HG02763 (cell line): ENCODE results near the gene MEX3C.

Experiments
- ATAC-seq: cut with Tn5 transposase; IDR thresholded peaks from one replicate; pipeline ENCODE4 v1.9.1; 2021; ENCODE audit warnings: mild to moderate bottlenecking, moderate library complexity; ENCODE audit not compliant: unreplicated experiment

MEX3C gene

GRCh38 chr18:51197661-51198424 is at the start of gene MEX3C:
Gene MEX3C, minus strand, starts transcription at chr18:51197681. Its CDS starts 361 bp downstream, at chr18:51197320.
- ATAC-seq, result peak; percentile 78

- no peak for ATAC-seq
These were observed 43.7 kb upstream of the MEX3C start for GRCh38 chr18:51241226-51241625.

DNA sequence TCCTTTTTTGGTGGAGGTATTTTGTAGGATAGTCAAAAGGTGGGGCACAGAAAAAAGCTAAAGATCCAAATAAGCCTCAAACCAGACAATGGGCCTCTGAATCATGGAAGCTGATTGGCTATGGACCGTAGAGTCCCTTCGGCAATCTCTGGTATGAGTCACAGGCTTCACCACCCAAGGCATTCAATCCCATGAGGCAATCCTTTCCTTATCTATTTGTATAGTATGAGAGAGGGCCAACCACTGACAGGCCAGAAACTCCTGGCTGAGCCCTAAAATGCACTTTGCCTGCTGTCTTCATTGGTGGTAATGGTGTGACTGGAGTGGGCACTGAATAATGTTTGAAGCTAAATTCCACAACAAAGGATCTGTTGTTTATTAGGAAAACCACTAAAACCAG is 38.7 kb upstream of the MEX3C start:
- ATAC-seq, result no peak

- peak; percentile 71 for ATAC-seq
These were observed 37.7 kb upstream of the MEX3C start for GRCh38 chr18:51235009-51235789.

GRCh38 chr18:51234117-51235008 is 36.9 kb upstream of the MEX3C start:
- ATAC-seq, result no peak

DNA sequence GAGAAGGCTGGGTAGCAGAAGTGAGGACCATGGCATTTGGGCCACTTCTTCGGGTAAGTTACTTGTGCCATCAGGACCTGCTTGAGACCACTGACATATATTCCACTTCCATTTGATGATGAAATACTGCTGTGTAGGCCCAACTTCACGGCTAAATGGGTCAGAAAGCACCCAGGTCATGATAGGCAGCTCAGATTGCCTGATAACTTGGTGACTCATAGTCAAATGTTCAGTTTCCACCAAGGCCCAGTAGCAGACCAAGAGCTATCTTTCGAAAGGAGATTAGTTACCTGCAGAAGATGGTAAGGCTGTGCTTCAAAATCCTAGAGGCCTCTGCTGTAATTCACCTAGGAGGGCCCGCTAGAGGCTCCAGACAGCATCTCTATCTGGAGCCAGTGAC is 31.8 kb upstream of the MEX3C start:
- ATAC-seq, result no peak

GRCh38 chr18:51227660-51228059 is 30.2 kb upstream of the MEX3C start:
- no peak for ATAC-seq

DNA sequence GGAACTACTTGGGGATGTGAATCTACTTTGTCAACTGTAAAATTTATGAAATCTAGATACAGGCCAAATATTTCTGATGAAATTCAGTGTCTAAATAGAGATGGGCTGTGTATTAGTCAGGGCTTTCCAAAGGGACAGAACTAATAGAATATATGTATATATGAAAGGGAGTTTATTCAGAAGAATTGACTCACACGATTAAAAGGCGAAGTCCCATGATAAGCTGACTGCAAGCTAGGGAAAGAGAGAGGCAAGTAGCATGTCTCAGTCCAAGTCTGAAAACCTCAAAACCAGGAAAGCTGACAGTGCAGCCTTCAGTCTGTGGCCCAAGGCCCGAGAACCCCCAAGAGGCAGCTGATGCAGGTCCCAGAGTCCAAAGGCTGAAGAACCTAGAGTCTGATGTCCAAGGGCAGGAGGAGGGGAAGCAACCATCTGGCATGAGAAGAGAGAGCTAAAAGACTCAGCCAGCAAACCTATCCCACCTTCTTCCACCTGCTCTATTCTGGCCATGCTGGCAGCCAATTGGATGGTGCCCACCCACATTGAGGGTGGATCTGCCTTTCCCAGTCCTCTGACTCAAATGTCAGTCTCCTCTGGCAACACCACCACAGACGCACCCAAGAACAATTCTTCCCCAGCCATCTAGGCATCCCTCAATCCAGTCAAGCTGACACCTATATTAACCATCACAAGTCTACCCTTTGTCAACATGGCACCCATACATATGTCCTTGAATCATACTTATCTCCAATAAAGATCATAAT is 29.3 kb upstream of the MEX3C start:
- ATAC-seq, result no peak

DNA sequence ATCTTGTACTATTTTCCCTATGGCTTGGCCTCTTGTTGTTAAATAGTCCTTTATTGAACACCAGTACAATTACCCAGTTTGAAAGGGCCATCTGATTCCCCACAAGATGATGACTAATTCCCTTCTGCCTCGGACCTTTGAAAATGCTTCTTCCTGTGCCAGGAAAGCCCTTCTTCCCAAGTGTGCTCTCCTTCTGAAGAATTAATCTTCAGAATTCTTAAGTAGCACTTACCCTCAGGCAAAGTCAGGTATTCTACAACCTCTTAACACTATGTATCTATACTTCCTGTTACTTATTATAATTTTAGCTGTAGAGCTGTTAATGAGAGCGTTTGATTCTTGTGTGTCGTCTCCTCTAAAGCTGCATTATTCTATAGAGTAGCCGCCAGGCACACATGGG is 28.6 kb upstream of the MEX3C start:
- no peak for ATAC-seq

DNA sequence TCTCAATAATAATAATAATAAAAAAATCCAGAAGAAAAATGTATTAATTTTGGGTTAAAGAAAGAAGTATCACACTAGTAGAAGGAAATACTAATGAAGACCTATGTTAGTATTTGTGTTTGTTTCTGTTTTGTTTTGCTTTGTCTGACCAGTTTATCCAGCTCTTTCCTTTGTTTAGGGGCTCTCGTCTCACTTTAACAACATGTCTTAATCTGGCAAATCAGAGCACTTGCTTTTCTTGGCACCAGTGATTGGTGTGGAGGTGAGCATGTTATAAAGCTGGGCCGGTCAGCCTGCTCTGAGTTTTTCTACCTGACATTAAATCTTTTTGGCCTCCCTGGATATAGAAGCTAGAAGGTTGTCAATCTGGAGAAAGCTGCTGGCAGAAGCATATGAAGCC is 15.1 kb upstream of the MEX3C start:
- no peak for ATAC-seq

- peak; percentile 86 for ATAC-seq
These were observed 14.1 kb upstream of the MEX3C start for GRCh38 chr18:51211552-51211951.

GRCh38 chr18:51196811-51197660 is 445 bp downstream of the MEX3C start:
- peak; percentile 9 for ATAC-seq

GRCh38 chr18:51196118-51196810 is 1.2 kb downstream of the MEX3C start:
- ATAC-seq, result peak; percentile 1

DNA sequence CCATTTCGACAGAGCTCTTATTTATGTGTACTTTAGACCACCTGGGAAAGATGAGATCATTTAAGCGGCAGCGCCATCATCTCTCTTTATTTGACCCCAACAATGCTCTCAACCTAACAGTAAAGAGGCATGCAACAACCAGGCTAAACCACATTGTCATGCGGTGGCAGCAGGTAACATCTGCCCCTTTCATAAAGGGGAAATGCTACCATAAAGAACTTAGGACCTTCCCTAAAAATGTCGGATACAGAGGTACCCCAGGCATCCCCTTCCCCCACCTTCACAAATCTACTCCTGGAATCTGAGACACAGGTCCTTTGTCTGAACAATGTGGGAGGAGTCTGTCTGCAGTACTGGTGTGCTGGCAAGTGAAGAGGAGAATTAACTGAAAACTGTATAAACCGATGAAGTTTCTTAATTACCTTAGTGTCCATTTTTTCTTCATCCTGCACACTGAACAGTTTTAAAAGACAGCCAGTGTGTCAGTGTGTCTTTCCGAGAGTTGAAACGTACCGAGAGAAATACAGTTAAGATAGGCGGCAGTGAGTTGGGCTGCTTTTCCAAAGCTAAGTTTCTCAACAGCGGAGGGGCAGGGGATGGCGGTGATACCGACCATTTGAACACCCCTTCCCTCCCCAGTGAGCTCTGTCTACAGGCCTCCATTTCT is 1.9 kb downstream of the MEX3C start:
- no peak for ATAC-seq

- ATAC-seq, result no peak
These were observed 2.4 kb downstream of the MEX3C start for GRCh38 chr18:51195086-51195450.

- no peak for ATAC-seq
These were observed 2.9 kb downstream of the MEX3C start for GRCh38 chr18:51194604-51195003.

GRCh38 chr18:51193621-51194287 is 3.7 kb downstream of the MEX3C start:
- no peak for ATAC-seq

GRCh38 chr18:51192696-51193095 is 4.8 kb downstream of the MEX3C start:
- no peak for ATAC-seq
